Esophagus mucosa (tissue), 1 donor: Measurements from ENCODE around the gene DPH3. TPM values are rescaled to one million over a fixed set of nuclear protein-coding genes. Genes with fewer than 3 reads are reported as not detected.

ENCODE experiments used
- ATAC-seq: fragments of 200-7000 bp; cut with Tn5 transposase; one replicate; pipeline ENCODE4 v1.9.1; 2020
- total RNA-seq: library from RNA; stranded (reverse); gene quantifications from one replicate; pipeline ENCODE4 v1.2.4, GENCODE V29; 2023
- donor health status: DM: yes; HTN: yes; CAD: no.

Gene DPH3
- total RNA-seq, 1 donor from 2014 or later = 12.2 TPM

GRCh38 chr3:16229681-16230080 is 35.1 kb downstream of the DPH3 start:
- no peak for ATAC-seq

DNA sequence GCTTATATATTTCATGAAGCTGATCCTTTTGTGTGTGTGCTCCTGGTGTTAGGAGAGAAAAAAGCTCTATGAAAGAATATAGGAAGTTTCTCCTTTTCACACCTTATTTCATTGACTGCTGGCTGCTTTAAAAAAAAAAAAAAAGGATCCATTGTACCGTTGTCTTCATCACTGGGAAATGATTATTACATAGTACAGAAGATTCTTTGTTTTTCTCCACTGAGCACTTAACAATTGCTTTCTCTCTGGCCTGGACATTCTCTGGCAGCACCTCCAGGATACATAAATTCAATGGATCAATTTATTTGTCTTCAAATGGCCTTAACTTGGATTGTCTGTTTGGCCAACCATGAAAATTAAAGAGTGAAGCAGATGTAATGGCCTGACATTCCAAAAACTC is 37.2 kb downstream of the DPH3 start:
- ATAC-seq = no peak

GRCh38 chr3:16224325-16224724 is 40.4 kb downstream of the DPH3 start:
- no peak for ATAC-seq

- ATAC-seq = no peak
These were observed 42.2 kb downstream of the DPH3 start for GRCh38 chr3:16222547-16222946.

- no peak for ATAC-seq
These were observed 42.8 kb downstream of the DPH3 start for GRCh38 chr3:16221990-16222389.

- ATAC-seq = no peak
These were observed 45.0 kb downstream of the DPH3 start for GRCh38 chr3:16219777-16220176.

- ATAC-seq = no peak
These were observed 48.3 kb downstream of the DPH3 start for GRCh38 chr3:16216373-16216935.

DNA sequence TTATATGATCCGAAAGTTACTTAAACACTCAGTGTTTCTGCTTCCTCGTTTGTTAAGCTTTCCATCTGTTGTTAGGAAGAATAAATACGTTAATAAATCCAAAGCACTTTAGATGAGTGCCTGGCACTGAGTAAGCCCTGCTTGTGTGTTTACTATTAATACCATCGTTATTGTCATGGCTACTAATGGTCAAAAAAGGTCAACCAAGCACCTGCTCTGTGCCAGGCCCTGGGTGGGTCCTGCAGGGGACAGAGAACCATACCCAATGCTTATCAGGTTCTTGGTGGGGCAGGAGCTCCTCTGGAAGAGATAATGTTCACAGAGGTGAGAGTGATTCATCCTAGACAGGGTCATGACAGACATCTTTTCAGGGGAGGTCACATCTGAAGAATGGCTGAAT is 50.4 kb downstream of the DPH3 start:
- ATAC-seq = no peak

- no peak for ATAC-seq
These were observed 53.4 kb downstream of the DPH3 start for GRCh38 chr3:16211176-16211904.

Other genes with a start within 250 kb of the DPH3 start
- gene GALNT15, start 90.3 kb downstream of the DPH3 start, total RNA-seq = 1.8 TPM
- gene OXNAD1, start 269 bp upstream of the DPH3 start, total RNA-seq = 11.0 TPM
- gene RFTN1, start 248.8 kb upstream of the DPH3 start, total RNA-seq = 3.1 TPM